Measurements from ENCODE around the gene USP10. TPM values are rescaled to one million over a fixed set of nuclear protein-coding genes. Genes with fewer than 3 reads are reported as not detected.

The USP10 gene
- total RNA-seq, 2 experiments from 2014 or later, result 99.3 to 106 TPM

GRCh38 chr16:84683691-84684591 is 15.9 kb upstream of the USP10 start:
- Histone ChIP-seq H3K27ac (ENCODE audit: low read depth in 1 of 2, low read length in 2 of 2) (no peak overlapping the region), H3K27me3 (ENCODE audit: control insufficient read depth in 1 of 2, insufficient read depth in 2 of 2, low read length in 2 of 2) (peaks cover 0 to 9% of the 10 kb centered on the region in 2 experiments), H3K36me3 (ENCODE audit: insufficient read depth, low read length) (no peaks in the 10 kb centered on the region), H3K4me3 (ENCODE audit: low read length) (no peak overlapping the region), H3K4me1 (ENCODE audit: insufficient read depth, low read length) (no peaks in the 10 kb centered on the region), H3K9me3 (ENCODE audit: control insufficient read depth in 1 of 2, insufficient read depth in 1 of 2, low read length in 2 of 2) (no peaks in the 10 kb centered on the region)
- ATAC-seq (ENCODE audit: poor library complexity) (no peak), DNase-seq (no peak)
- Mint-ChIP-seq H3K9me3 (no peaks in the 10 kb centered on the region), H3K4me3 (no peak overlapping the region), H3K36me3 (ENCODE audit: low read depth) (no peaks in the 10 kb centered on the region), H3K4me1 (ENCODE audit: low read depth) (no peaks in the 10 kb centered on the region), H3K27me3 (no peaks in the 10 kb centered on the region), H3K27ac (no peak overlapping the region)
- intact Hi-C loops (cut with DNase I, micrococcal nuclease), result no loop called here
- ChIA-PET CTCF (interaction anchor here (0.8 to 2.7 kb wide), 2 partner anchors 12 kb away, joined by 3 to 7 read pairs; no protein-coding TSS in a partner anchor), POLR2A (interaction anchor here (1.5 kb wide), 1 partner anchor 17 kb away, joined by 4 read pairs; no protein-coding TSS in a partner anchor)
- TF ChIP-seq, protein P1, sequence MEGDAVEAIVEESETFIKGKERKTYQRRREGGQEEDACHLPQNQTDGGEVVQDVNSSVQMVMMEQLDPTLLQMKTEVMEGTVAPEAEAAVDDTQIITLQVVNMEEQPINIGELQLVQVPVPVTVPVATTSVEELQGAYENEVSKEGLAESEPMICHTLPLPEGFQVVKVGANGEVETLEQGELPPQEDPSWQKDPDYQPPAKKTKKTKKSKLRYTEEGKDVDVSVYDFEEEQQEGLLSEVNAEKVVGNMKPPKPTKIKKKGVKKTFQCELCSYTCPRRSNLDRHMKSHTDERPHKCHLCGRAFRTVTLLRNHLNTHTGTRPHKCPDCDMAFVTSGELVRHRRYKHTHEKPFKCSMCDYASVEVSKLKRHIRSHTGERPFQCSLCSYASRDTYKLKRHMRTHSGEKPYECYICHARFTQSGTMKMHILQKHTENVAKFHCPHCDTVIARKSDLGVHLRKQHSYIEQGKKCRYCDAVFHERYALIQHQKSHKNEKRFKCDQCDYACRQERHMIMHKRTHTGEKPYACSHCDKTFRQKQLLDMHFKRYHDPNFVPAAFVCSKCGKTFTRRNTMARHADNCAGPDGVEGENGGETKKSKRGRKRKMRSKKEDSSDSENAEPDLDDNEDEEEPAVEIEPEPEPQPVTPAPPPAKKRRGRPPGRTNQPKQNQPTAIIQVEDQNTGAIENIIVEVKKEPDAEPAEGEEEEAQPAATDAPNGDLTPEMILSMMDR (IDR thresholded peaks at IDR 0.05), result no peak

DNA sequence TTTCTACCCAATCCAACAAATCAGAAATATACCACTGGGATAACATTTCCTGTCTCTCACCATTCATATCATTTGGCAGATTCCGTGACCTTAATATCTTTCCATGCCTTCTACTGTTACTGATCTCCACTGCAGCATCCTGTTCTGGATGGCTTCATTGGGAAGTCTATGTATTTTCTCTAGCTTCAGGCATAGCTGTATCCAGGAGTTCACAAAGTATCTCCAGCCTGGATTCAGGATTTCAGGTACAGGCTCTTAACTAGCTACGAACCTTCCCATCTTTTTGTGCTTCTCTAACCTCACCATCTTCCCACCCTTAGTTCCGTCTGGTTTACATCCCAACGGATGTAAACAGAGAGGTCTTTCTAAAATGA is 15.2 kb upstream of the USP10 start:
- CTCF ChIA-PET, result interaction anchor here (2.7 kb wide), 1 partner anchor 12 kb away, joined by 7 read pairs; no protein-coding TSS in a partner anchor
- no peaks in the 10 kb centered on the region for H3K9me3 ChIP-seq (ENCODE audit: control insufficient read depth in 1 of 2, insufficient read depth in 1 of 2, low read length in 2 of 2)
- DNase-seq, result no peak
- no peak overlapping the region for H3K4me3 Mint-ChIP-seq
- H3K4me1 ChIP-seq (ENCODE audit: insufficient read depth, low read length), result no peaks in the 10 kb centered on the region
- no peak for ATAC-seq (ENCODE audit: poor library complexity)
- H3K4me3 ChIP-seq (ENCODE audit: low read length), result no peak overlapping the region
- no peak overlapping the region for H3K27ac ChIP-seq (ENCODE audit: low read depth in 1 of 2, low read length in 2 of 2)
- no peaks in the 10 kb centered on the region for H3K36me3 Mint-ChIP-seq (ENCODE audit: low read depth)
- H3K36me3 ChIP-seq (ENCODE audit: insufficient read depth, low read length), result no peaks in the 10 kb centered on the region
- no peak overlapping the region for H3K27ac Mint-ChIP-seq
- no peaks in the 10 kb centered on the region for H3K9me3 Mint-ChIP-seq
- peaks cover 0 to 9% of the 10 kb centered on the region in 2 experiments for H3K27me3 ChIP-seq (ENCODE audit: control insufficient read depth in 1 of 2, insufficient read depth in 2 of 2, low read length in 2 of 2)
- POLR2A ChIA-PET, result interaction anchor here (1.5 kb wide), 1 partner anchor 16 kb away, joined by 4 read pairs; no protein-coding TSS in a partner anchor
- intact Hi-C loops (cut with DNase I, micrococcal nuclease), result no loop called here
- no peaks in the 10 kb centered on the region for H3K27me3 Mint-ChIP-seq
- no peaks in the 10 kb centered on the region for H3K4me1 Mint-ChIP-seq (ENCODE audit: low read depth)
- TF ChIP-seq, protein P1 (IDR thresholded peaks at IDR 0.05), result no peak

DNA sequence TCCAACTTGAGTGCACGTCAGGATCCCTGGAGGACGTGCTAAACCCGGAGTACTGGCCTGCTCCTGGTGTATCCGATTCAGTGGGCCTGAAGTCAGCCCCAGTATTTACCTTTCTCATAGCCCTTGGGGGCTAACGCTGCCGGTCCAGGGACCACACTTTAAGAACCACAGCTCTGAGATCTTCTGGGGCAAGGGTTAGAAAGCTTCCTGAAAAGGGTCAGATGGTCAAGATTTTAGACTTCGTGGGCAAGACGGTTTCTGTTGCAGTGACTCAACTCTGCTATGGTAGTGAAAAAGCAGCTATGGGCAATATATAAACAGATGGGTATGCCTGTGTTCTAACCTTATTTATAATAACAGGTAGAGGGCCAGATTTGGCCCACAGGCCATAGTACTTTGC is 14.6 kb upstream of the USP10 start:
- intact Hi-C loops (cut with DNase I, micrococcal nuclease), result no loop called here
- ATAC-seq (ENCODE audit: poor library complexity) (no peak), DNase-seq (no peak)
- Histone ChIP-seq H3K27me3 (ENCODE audit: control insufficient read depth in 1 of 2, insufficient read depth in 2 of 2, low read length in 2 of 2) (peaks cover 0 to 7% of the 10 kb centered on the region in 2 experiments), H3K9me3 (ENCODE audit: control insufficient read depth in 1 of 2, insufficient read depth in 1 of 2, low read length in 2 of 2) (no peaks in the 10 kb centered on the region), H3K36me3 (ENCODE audit: insufficient read depth, low read length) (no peaks in the 10 kb centered on the region), H3K4me3 (ENCODE audit: low read length) (no peak overlapping the region), H3K27ac (ENCODE audit: low read depth in 1 of 2, low read length in 2 of 2) (no peak overlapping the region), H3K4me1 (ENCODE audit: insufficient read depth, low read length) (no peaks in the 10 kb centered on the region)
- POLR2A ChIA-PET, result interaction anchor here (1.5 kb wide), 1 partner anchor 16 kb away, joined by 4 read pairs; no protein-coding TSS in a partner anchor
- H3K27me3 Mint-ChIP-seq, result no peaks in the 10 kb centered on the region
- TF ChIP-seq, protein P1 (IDR thresholded peaks at IDR 0.05), result no peak
- no peaks in the 10 kb centered on the region for H3K4me1 Mint-ChIP-seq (ENCODE audit: low read depth)
- H3K27ac Mint-ChIP-seq, result no peak overlapping the region
- H3K9me3 Mint-ChIP-seq, result no peaks in the 10 kb centered on the region
- CTCF ChIA-PET, result interaction anchor here (1.2 to 2.7 kb wide), 2 partner anchors 13 to 41 kb away, joined by 3 to 7 read pairs; no protein-coding TSS in a partner anchor
- no peaks in the 10 kb centered on the region for H3K36me3 Mint-ChIP-seq (ENCODE audit: low read depth)
- H3K4me3 Mint-ChIP-seq, result no peak overlapping the region
